Aorta (tissue), 5 donors: Measurements from ENCODE around the gene DAP. TPM values are rescaled to one million over a fixed set of nuclear protein-coding genes. Genes with fewer than 3 reads are reported as not detected.

Experiments used
- ATAC-seq: fragments of 200-7000 bp; cut with Tn5 transposase; one replicate; pipeline ENCODE4 v1.9.1; 2022; ENCODE audit warnings: moderate library complexity; ENCODE audit not compliant: low FRiP score
- DNase-seq, 2 donors: peaks; one replicate each; pipeline ENCODE4 v3.0.0-alpha.2; 2020
- H3K27ac ChIP-seq, 2 donors: one replicate each; pipeline ENCODE4 v1.5.1; 2013; ENCODE audit warnings: low read length in 2 of 2, mild to moderate bottlenecking in 2 of 2, moderate library complexity in 2 of 2, control low read depth in 1 of 2, inconsistent platforms in 1 of 2, low read depth in 1 of 2
- H3K27me3 ChIP-seq, 2 donors: one replicate each; pipeline ENCODE4 v1.6.1; 2013; ENCODE audit warnings: control low read depth in 1 of 2, low read length in 1 of 2, mild to moderate bottlenecking in 1 of 2, moderate library complexity in 1 of 2; ENCODE audit not compliant: insufficient read depth in 2 of 2, control insufficient read depth in 1 of 2
- H3K36me3 ChIP-seq, 2 donors: one replicate each; pipeline ENCODE4 v1.6.1; 2013; ENCODE audit warnings: control low read depth in 1 of 2, low read length in 1 of 2, mild to moderate bottlenecking in 1 of 2; ENCODE audit not compliant: insufficient read depth in 2 of 2, control insufficient read depth in 1 of 2
- H3K4me1 ChIP-seq, 2 donors: one replicate each; pipeline ENCODE4 v1.6.1; 2013; ENCODE audit warnings: low read length in 2 of 2, control low read depth in 1 of 2, mild to moderate bottlenecking in 1 of 2, moderate library complexity in 1 of 2; ENCODE audit not compliant: insufficient read depth in 2 of 2, control insufficient read depth in 1 of 2
- H3K4me3 ChIP-seq, 2 donors: one replicate each; pipeline ENCODE4 v1.5.1; 2013; ENCODE audit warnings: low read length in 2 of 2, control low read depth in 1 of 2, mild to moderate bottlenecking in 1 of 2
- H3K9me3 ChIP-seq: one replicate; pipeline ENCODE4 v1.6.1; 2013; ENCODE audit warnings: mild to moderate bottlenecking, low read length; ENCODE audit not compliant: control insufficient read depth
- WGBS, 2 donors: extraction: QIAGEN DNeasy Blood & Tissue Kit; methylation state at CpG; one replicate each; pipeline ENCODE4 v1.1.7; 2013; 5-methylcytosine and 5-hydroxymethylcytosine counted together
- intact Hi-C, 2 donors: fragments of 100-400 bp; cut with DNase I; formaldehyde crosslinking; loops; one replicate each; pipeline versions ENCODE4 v1.14.2 to v1.15.0; 2022
- polyA plus RNA-seq, 2 donors: library from polyadenylated mRNA; stranded (reverse); fragments of 200-250 nt; gene quantifications; one replicate each; pipeline ENCODE4 v1.2.3, GENCODE V29; 2013
- total RNA-seq, 2 donors: library from RNA; stranded (reverse); fragmentation: NEBNext Ultra II Directional; extraction: Animal tissue kit (Norgen Biotek cat#: 25700); gene quantifications; one replicate each; pipeline ENCODE4 v1.2.1, GENCODE V29; 2021
- donor health status: healthy with polysubstance abuse.
- donor health status: Bipolar disorder and iron deficiency.
- donor health status: DM: no; HTN: no; CAD: no.
- donor health status: DM: no; HTN: no; CAD: no.
- donor health status: DM: yes; HTN: yes; CAD: no.

DAP gene
- total and polyA plus RNA-seq, 4 donors, result 117 to 188 (median 134) TPM

GRCh38 chr5:10741661-10742060, 19.4 kb downstream of the DAP start:
- Histone ChIP-seq H3K4me3 (no peak overlapping the region), H3K4me1 (no peaks in the 10 kb centered on the region), H3K36me3 (peaks cover 12 to 16% of the 10 kb centered on the region in 2 donors), H3K9me3 (no peaks in the 10 kb centered on the region), H3K27ac (no peak overlapping the region), H3K27me3 (no peaks in the 10 kb centered on the region)
- intact Hi-C loops, result no loop called here
- no peak for DNase-seq
- 87 to 93% methylated on average over 9 of the region's 9 CpGs for WGBS, 2 donors
- no peak for ATAC-seq

GRCh38 chr5:10740384-10740783, 20.6 kb downstream of the DAP start:
- DNase-seq (no peak), ATAC-seq (no peak)
- no peaks in the 10 kb centered on the region for H3K27me3 ChIP-seq
- no peaks in the 10 kb centered on the region for H3K9me3 ChIP-seq
- intact Hi-C loops, result no loop called here
- peaks cover 9 to 16% of the 10 kb centered on the region in 2 donors for H3K36me3 ChIP-seq
- no peaks in the 10 kb centered on the region for H3K4me1 ChIP-seq
- WGBS, 2 donors, result 77 to 97% methylated on average over 2 of the region's 2 CpGs
- H3K27ac ChIP-seq, result no peak overlapping the region
- H3K4me3 ChIP-seq, result no peak overlapping the region

- intact Hi-C loops, result no loop called here
- no peak for ATAC-seq
- Histone ChIP-seq H3K27me3 (no peaks in the 10 kb centered on the region), H3K9me3 (no peaks in the 10 kb centered on the region), H3K4me1 (no peaks in the 10 kb centered on the region), H3K36me3 (peaks cover 7 to 9% of the 10 kb centered on the region in 2 donors), H3K27ac (no peak overlapping the region), H3K4me3 (no peak overlapping the region)
- no peak for DNase-seq
Measured at GRCh38 chr5:10737880-10738279, 23.2 kb downstream of the DAP start.

GRCh38 chr5:10736808-10737207, 24.2 kb downstream of the DAP start:
- Histone ChIP-seq H3K27ac (no peak overlapping the region), H3K4me1 (no peaks in the 10 kb centered on the region), H3K27me3 (no peaks in the 10 kb centered on the region), H3K9me3 (no peaks in the 10 kb centered on the region), H3K4me3 (no peak overlapping the region), H3K36me3 (peaks cover 8 to 9% of the 10 kb centered on the region in 2 donors)
- intact Hi-C loops, result no loop called here
- DNase-seq (no peak), ATAC-seq (no peak)
- WGBS, 2 donors, result 62 to 73% methylated on average over 5 of the region's 5 CpGs

GRCh38 chr5:10736354-10736753, 24.7 kb downstream of the DAP start:
- no peaks in the 10 kb centered on the region for H3K9me3 ChIP-seq
- WGBS, 2 donors, result 77 to 82% methylated on average over 11 of the region's 11 CpGs
- H3K27ac ChIP-seq, result no peak overlapping the region
- ATAC-seq (no peak), DNase-seq (no peak)
- H3K4me3 ChIP-seq, result no peak overlapping the region
- H3K4me1 ChIP-seq, result no peaks in the 10 kb centered on the region
- H3K27me3 ChIP-seq, result no peaks in the 10 kb centered on the region
- peaks cover 9% of the 10 kb centered on the region in 2 donors for H3K36me3 ChIP-seq
- intact Hi-C loops, result no loop called here

- ATAC-seq (no peak), DNase-seq (no peak)
- 74 to 79% methylated on average over 8 of the region's 8 CpGs for WGBS, 2 donors
- intact Hi-C loops, result no loop called here
- Histone ChIP-seq H3K9me3 (no peaks in the 10 kb centered on the region), H3K4me1 (no peaks in the 10 kb centered on the region), H3K36me3 (peaks cover 3 to 9% of the 10 kb centered on the region in 2 donors), H3K4me3 (no peak overlapping the region), H3K27me3 (no peaks in the 10 kb centered on the region), H3K27ac (no peak overlapping the region)
Measured at GRCh38 chr5:10735569-10736276, 25.3 kb downstream of the DAP start.

GRCh38 chr5:10734832-10735523, 26.1 kb downstream of the DAP start:
- H3K27ac ChIP-seq, result no peak overlapping the region
- H3K9me3 ChIP-seq, result no peaks in the 10 kb centered on the region
- H3K4me1 ChIP-seq, result no peaks in the 10 kb centered on the region
- intact Hi-C loops, result no loop called here
- H3K4me3 ChIP-seq, result no peak overlapping the region
- DNase-seq (no peak), ATAC-seq (no peak)
- 79 to 82% methylated on average over 8 of the region's 8 CpGs for WGBS, 2 donors
- H3K27me3 ChIP-seq, result no peaks in the 10 kb centered on the region
- peaks cover 3 to 9% of the 10 kb centered on the region in 2 donors for H3K36me3 ChIP-seq

GRCh38 chr5:10734037-10734709, 26.9 kb downstream of the DAP start:
- Histone ChIP-seq H3K9me3 (no peaks in the 10 kb centered on the region), H3K27ac (no peak overlapping the region), H3K36me3 (peaks cover 3 to 8% of the 10 kb centered on the region in 2 donors), H3K4me3 (no peak overlapping the region), H3K27me3 (no peaks in the 10 kb centered on the region), H3K4me1 (no peaks in the 10 kb centered on the region)
- ATAC-seq (no peak), DNase-seq (no peak)
- WGBS, 2 donors, result 77 to 81% methylated on average over 11 of the region's 11 CpGs
- intact Hi-C loops, result no loop called here
